Left forelimb (tissue), 1 donor: ENCODE data around the gene MOB2.
"Not testable (repeated sequence)": the region's sequence is repeated elsewhere in the genome, so short reads cannot be mapped to it uniquely, and the experiment has no call there.

ENCODE experiments used
- DNase-seq: peaks from one replicate; pipeline ENCODE4 v3.0.0-alpha.2; 2018; ENCODE audit warnings: low spot score

The MOB2 gene

GRCh38 chr11:1440066-1440465 is 46.5 kb downstream of the MOB2 start:
- no peak for DNase-seq

GRCh38 chr11:1439341-1439740 is 47.2 kb downstream of the MOB2 start:
- DNase-seq, result no peak

- no peak for DNase-seq
Measured at GRCh38 chr11:1438967-1439330, 47.6 kb downstream of the MOB2 start.

- DNase-seq, result no peak
Measured at GRCh38 chr11:1438261-1438966, 48.2 kb downstream of the MOB2 start.

- DNase-seq, result no peak
Measured at GRCh38 chr11:1437500-1437899, 49.1 kb downstream of the MOB2 start.

GRCh38 chr11:1436468-1437039 is 50.0 kb downstream of the MOB2 start:
- DNase-seq, result no peak

- DNase-seq, result no peak
Measured at GRCh38 chr11:1435820-1436467, 50.6 kb downstream of the MOB2 start.

GRCh38 chr11:1435479-1435819 is 51.1 kb downstream of the MOB2 start:
- not testable (repeated sequence) for DNase-seq

GRCh38 chr11:1433977-1434640 is 52.5 kb downstream of the MOB2 start:
- no peak for DNase-seq

GRCh38 chr11:1433568-1433967 is 53.0 kb downstream of the MOB2 start:
- no peak for DNase-seq

- no peak for DNase-seq
Measured at GRCh38 chr11:1428762-1429316, 57.7 kb downstream of the MOB2 start.

GRCh38 chr11:1425439-1425838 is 61.1 kb downstream of the MOB2 start:
- no peak for DNase-seq

- no peak for DNase-seq
Measured at GRCh38 chr11:1425006-1425405, 61.6 kb downstream of the MOB2 start.

- not testable (repeated sequence) for DNase-seq
Measured at GRCh38 chr11:1423406-1423805, 63.2 kb downstream of the MOB2 start.

GRCh38 chr11:1422981-1423380 is 63.6 kb downstream of the MOB2 start:
- no peak for DNase-seq

- no peak for DNase-seq
Measured at GRCh38 chr11:1422481-1422880, 64.1 kb downstream of the MOB2 start.

GRCh38 chr11:1421291-1421690 is 65.3 kb downstream of the MOB2 start:
- no peak for DNase-seq

GRCh38 chr11:1419811-1420210 is 66.8 kb downstream of the MOB2 start:
- DNase-seq, result no peak
